PC-9 (cell line): ENCODE measurements around the gene PPM1E.

ENCODE experiments used
- EZH2 ChIP-seq: fragments of 200-600 bp; sonication (generic); IDR thresholded peaks from 2 replicates; pipeline ENCODE4 v1.8.0; 2017; ENCODE audit warnings: antibody characterized with exemption, low read depth
- TF ChIP-seq, protein P1 (sequence below): fragments of 200-600 bp; sonication (generic); conservative IDR thresholded peaks from 2 replicates; pipeline ENCODE4 v1.6.1; 2017; ENCODE audit warnings: mixed run types, antibody characterized with exemption, mild to moderate bottlenecking, moderate library complexity

DNA sequence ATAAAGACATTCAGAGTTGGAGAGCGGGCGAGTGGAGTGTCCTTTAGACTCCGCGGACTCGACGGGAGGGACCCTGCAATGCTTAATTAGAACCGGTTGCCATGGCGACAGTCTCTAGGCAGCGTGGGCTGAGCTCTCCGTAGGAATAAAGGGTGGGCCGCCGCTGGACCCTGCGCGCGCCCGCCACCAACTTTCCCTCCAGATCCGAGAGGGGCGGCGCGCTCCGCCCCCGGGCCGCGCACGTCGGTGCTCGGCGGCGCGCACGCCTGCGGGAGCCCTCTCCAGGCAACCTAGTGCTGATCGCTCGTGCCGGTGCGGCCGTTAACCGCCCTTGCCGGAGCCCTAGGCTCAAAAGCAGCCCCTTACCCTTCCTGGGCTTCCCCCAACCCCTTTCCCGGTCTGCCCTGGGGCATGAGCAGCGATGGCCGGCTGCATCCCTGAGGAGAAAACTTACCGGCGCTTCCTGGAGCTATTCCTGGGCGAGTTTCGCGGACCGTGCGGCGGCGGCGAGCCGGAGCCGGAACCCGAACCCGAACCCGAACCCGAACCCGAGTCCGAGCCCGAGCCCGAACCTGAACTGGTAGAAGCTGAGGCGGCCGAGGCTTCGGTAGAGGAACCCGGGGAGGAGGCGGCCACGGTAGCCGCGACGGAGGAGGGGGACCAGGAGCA lies at the start of gene PPM1E:
- TF ChIP-seq, protein P1, sequence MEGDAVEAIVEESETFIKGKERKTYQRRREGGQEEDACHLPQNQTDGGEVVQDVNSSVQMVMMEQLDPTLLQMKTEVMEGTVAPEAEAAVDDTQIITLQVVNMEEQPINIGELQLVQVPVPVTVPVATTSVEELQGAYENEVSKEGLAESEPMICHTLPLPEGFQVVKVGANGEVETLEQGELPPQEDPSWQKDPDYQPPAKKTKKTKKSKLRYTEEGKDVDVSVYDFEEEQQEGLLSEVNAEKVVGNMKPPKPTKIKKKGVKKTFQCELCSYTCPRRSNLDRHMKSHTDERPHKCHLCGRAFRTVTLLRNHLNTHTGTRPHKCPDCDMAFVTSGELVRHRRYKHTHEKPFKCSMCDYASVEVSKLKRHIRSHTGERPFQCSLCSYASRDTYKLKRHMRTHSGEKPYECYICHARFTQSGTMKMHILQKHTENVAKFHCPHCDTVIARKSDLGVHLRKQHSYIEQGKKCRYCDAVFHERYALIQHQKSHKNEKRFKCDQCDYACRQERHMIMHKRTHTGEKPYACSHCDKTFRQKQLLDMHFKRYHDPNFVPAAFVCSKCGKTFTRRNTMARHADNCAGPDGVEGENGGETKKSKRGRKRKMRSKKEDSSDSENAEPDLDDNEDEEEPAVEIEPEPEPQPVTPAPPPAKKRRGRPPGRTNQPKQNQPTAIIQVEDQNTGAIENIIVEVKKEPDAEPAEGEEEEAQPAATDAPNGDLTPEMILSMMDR = no peak
- TF ChIP-seq EZH2 = no peak
